Loucy (cell line): ENCODE results near the gene MAPKAP1.

ENCODE experiments used
- CTCF ChIP-seq: fragments of 200-600 bp; sonication (generic); conservative IDR thresholded peaks from 2 replicates; pipeline ENCODE4 v1.5.1; 2014; ENCODE audit warnings: mild to moderate bottlenecking, antibody characterized with exemption, low read length
- EZH2phosphoT487 ChIP-seq: fragments of 200-600 bp; IDR thresholded peaks from 2 replicates; pipeline ENCODE4 v1.6.1; 2018; ENCODE audit warnings: antibody characterized with exemption, mild to moderate bottlenecking, moderate library complexity, borderline replicate concordance

DNA sequence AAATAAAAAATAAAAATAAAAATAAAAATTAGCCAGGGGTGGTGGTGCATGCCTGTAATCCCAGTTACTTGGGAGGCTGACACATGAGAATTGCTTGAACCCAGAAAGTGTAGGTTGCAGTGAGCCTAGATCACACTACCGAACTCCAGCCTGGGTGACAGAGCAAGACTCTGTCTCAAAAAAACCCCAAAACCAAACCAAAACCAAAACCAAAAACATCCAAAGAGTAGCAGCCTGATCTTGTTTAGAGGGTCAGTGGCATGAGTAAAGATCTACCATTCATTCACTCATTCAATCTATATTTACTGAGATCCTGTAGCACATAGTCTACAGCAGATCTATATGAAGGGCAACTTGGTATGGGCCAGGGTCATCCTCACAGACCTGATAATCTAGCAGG is 202.4 kb downstream of the MAPKAP1 start:
- TF ChIP-seq CTCF (no peak), EZH2phosphoT487 (no peak)
